ENCODE measurements around the gene PBX4. TPM values are rescaled to one million over a fixed set of nuclear protein-coding genes. Genes with fewer than 3 reads are reported as not detected.
A peak's percentile ranks its signal among the peaks of the same experiment; 100 is the strongest.

PBX4 gene
- total and polyA plus RNA-seq, 2 of the 8 experiments (the other 6 are each of a cell fraction or from before 2014, with no cell fraction given): 3.4 to 3.8 TPM

DNA sequence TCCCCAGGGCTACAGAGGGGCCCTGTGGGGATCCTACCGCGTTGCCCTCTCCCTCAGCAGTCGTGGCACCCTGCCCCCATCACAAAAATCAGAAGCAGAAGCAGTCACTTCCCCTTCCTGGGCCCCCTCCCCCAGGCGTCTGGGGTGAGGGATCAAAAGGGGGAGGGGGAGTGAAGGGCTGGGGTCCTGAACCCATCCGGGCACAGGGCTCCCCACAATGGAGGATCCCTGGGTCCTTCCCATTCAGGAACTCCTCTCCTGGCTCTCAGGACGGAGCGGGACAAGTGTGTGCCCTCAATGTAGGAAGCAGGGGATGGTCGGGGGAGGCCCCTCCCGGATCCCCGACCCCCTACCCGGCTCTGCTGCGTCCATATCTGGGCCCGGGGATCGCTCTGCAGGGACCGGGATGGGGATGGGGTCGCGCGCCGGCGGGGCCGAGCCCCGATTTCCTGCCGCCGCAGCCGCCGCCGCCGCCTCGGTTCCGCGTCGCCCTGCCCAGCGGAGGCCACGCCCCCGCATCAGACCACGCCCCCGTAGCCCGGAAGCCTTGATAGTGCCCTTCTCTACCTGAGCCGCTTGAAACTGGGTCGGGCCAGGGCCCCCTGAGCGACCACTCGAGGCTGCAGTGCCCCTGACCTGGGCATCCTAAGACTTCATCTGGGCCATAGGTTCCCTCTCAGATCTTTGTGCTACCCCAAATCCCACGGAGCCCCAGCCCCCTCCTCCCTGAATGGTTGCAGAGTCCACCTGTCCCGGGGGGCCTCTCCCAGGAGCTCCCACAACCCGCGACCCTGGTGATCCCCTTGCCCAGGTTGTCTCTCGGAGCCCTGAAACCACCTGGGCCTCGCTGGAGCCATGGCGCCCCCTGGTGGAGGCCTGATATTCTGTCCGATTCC is 24.9 kb upstream of the PBX4 start, which contains the start of gene GMIP (continued):
- TF ChIP-seq RBBP5 (IDR thresholded peaks at IDR 0.05; ENCODE audit: borderline replicate concordance, low read depth, low read length): peak; percentile 64; the same call in 1 of the 2 replicates
- TF ChIP-seq HDAC6 (IDR thresholded peaks at IDR 0.05; ENCODE audit: low read depth, low read length): no peak
